ENCODE results near the gene MAP2K1. TPM values are rescaled to one million over a fixed set of nuclear protein-coding genes. Genes with fewer than 3 reads are reported as not detected.

Gene MAP2K1
- total and polyA plus RNA-seq, 9 of the 15 experiments (the other 6 are each of a cell fraction or from before 2014, with no cell fraction given): 7.5 to 58.3 (median 30.0) TPM

DNA sequence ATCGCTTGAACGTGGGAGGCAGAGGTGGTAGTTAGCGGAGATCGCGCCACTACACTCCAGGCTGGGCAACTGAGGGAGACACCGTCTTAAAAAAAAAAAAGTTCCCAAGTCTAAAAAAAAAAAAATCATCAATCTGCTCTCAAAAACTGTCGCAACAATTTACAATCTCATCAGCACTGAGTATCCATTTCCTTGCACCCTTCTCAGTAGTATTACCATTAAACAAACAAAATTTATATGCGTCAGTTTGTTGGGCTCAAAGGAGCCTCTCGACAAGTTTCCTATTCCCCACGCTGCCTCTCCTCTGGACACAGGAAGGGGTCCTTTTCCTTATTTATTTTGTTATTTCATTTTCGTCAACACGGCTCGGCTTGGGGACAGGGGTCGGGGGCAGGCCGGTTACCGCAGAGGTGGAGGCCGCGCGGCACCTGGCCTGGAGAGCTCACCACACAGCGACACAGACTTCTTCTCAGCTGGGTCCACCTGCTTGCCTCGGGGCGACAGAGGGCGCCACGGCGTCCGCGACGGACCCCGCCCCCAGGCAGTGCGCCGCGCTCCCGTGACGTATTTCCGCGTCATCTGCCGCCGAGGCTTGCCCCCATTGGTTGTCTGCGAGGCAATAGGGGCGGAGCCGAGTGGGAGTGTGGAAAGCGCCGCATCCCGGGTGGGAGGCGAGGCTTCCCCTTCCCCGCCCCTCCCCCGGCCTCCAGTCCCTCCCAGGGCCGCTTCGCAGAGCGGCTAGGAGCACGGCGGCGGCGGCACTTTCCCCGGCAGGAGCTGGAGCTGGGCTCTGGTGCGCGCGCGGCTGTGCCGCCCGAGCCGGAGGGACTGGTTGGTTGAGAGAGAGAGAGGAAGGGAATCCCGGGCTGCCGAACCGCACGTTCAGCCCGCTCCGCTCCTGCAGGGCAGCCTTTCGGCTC, at the start of gene MAP2K1 (continued):
- TF ChIP-seq PRDM10 (IDR thresholded peaks at IDR 0.05; ENCODE audit: partially characterized antibody): peak; percentile 76
- no peak for TF ChIP-seq ZNF431 (CRISPR knock-in tag; IDR thresholded peaks at IDR 0.05)
- TF ChIP-seq CCNT2 (IDR thresholded peaks at IDR 0.05; ENCODE audit: borderline replicate concordance, extremely low read depth, insufficient read length, low read depth, low read length): peak; percentile 92
- TF ChIP-seq MTA3 (IDR thresholded peaks at IDR 0.05; ENCODE audit: borderline replicate concordance): peak; percentile 91; the same call in 1 of the 2 replicates
- peak; percentile 82; the same call in 1 of the 2 replicates for TF ChIP-seq NKRF (IDR thresholded peaks at IDR 0.05; ENCODE audit: borderline replicate concordance)
- TF ChIP-seq, protein P1, sequence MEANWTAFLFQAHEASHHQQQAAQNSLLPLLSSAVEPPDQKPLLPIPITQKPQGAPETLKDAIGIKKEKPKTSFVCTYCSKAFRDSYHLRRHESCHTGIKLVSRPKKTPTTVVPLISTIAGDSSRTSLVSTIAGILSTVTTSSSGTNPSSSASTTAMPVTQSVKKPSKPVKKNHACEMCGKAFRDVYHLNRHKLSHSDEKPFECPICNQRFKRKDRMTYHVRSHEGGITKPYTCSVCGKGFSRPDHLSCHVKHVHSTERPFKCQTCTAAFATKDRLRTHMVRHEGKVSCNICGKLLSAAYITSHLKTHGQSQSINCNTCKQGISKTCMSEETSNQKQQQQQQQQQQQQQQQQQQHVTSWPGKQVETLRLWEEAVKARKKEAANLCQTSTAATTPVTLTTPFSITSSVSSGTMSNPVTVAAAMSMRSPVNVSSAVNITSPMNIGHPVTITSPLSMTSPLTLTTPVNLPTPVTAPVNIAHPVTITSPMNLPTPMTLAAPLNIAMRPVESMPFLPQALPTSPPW (CRISPR knock-in tag; IDR thresholded peaks at IDR 0.05): peak; percentile 76
- TF ChIP-seq ELF1 (tag; IDR thresholded peaks at IDR 0.05): peak; percentile 76
- peak; percentile 51 for TF ChIP-seq SAP30 (IDR thresholded peaks at IDR 0.05; ENCODE audit: borderline replicate concordance, insufficient read depth, low read depth, low read length, poor library complexity, severe bottlenecking)
- no peak for TF ChIP-seq ZNF217 (CRISPR knock-in tag; IDR thresholded peaks at IDR 0.05)
- peak; percentile 89 to 94; a peak in 3 of 4 replicates for TF ChIP-seq SIN3A (IDR thresholded peaks at IDR 0.05; ENCODE audit: borderline replicate concordance in 2 of 2, control insufficient read depth in 1 of 2, low read depth in 2 of 2, low read length in 2 of 2)
- TF ChIP-seq SOX6 (IDR thresholded peaks at IDR 0.05): peak; percentile 44; the same call in 1 of the 2 replicates
- TF ChIP-seq SNIP1 (IDR thresholded peaks at IDR 0.05; ENCODE audit: low read depth): 0 out of 2 replicates have a peak, but pooled peaks have one; percentile 30
- peak in 2 of 3 experiments; percentile 71 to 72 for TF ChIP-seq YY1 (IDR thresholded peaks at IDR 0.05; ENCODE audit: borderline replicate concordance in 1 of 3, control insufficient read depth in 1 of 3, extremely low read depth in 1 of 3, insufficient read depth in 3 of 3, insufficient read length in 1 of 3, insufficient replicate concordance in 2 of 3, low read depth in 1 of 3, low read length in 2 of 3)
- TF ChIP-seq SUPT5H (IDR thresholded peaks at IDR 0.05): peak; percentile 92
- no peak for TF ChIP-seq SRSF9 (IDR thresholded peaks at IDR 0.05; ENCODE audit: borderline replicate concordance, low read depth, low read length)
- no peak for TF ChIP-seq DNMT1 (IDR thresholded peaks at IDR 0.05)
- TF ChIP-seq, protein P2, sequence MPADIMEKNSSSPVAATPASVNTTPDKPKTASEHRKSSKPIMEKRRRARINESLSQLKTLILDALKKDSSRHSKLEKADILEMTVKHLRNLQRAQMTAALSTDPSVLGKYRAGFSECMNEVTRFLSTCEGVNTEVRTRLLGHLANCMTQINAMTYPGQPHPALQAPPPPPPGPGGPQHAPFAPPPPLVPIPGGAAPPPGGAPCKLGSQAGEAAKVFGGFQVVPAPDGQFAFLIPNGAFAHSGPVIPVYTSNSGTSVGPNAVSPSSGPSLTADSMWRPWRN (IDR thresholded peaks at IDR 0.05; ENCODE audit: low read depth): 0 out of 2 replicates have a peak, but pooled peaks have one; percentile 34
